ENCODE measurements around the gene GPR4.
A peak's percentile ranks its signal among the peaks of the same experiment; 100 is the strongest.

GPR4 gene

GRCh38 chr19:45587873-45588272 lies 14.1 kb downstream of the GPR4 start:
- H3K4me1 Mint-ChIP-seq (ENCODE audit: low read depth): peaks cover 31% of the 10 kb centered on the region
- no peaks in the 10 kb centered on the region for H3K9me3 Mint-ChIP-seq
- peaks cover under 1% of the 10 kb centered on the region for H3K36me3 Mint-ChIP-seq (ENCODE audit: low read depth)
- no peaks in the 10 kb centered on the region for H3K27me3 Mint-ChIP-seq (ENCODE audit: low read depth)
- H3K4me3 Mint-ChIP-seq: no peak overlapping the region
- no peak overlapping the region for H3K27ac Mint-ChIP-seq

- Mint-ChIP-seq H3K27me3 (ENCODE audit: low read depth) (no peaks in the 10 kb centered on the region), H3K4me1 (ENCODE audit: low read depth) (peaks cover 25% of the 10 kb centered on the region), H3K9me3 (no peaks in the 10 kb centered on the region), H3K36me3 (ENCODE audit: low read depth) (peaks cover 7% of the 10 kb centered on the region), H3K4me3 (peak overlapping the region; percentile 91), H3K27ac (peak overlapping the region; percentile 98)
These were observed 16.8 kb downstream of the GPR4 start for GRCh38 chr19:45585158-45585577.

- H3K27me3 Mint-ChIP-seq (ENCODE audit: low read depth): no peaks in the 10 kb centered on the region
- peaks cover 25% of the 10 kb centered on the region for H3K4me1 Mint-ChIP-seq (ENCODE audit: low read depth)
- H3K9me3 Mint-ChIP-seq: no peaks in the 10 kb centered on the region
- H3K4me3 Mint-ChIP-seq: peak within 1 kb of the TSS; percentile 91
- peak within 1 kb of the TSS; percentile 98 for H3K27ac Mint-ChIP-seq
- peaks cover 7% of the 10 kb centered on the region for H3K36me3 Mint-ChIP-seq (ENCODE audit: low read depth)
These were observed 17.5 kb downstream of the GPR4 start, which contains the start of gene OPA3 for GRCh38 chr19:45584332-45585157. Gene OPA3, minus strand, starts transcription at chr19:45584802. Its CDS starts 38 bp downstream, at chr19:45584764.

- no peaks in the 10 kb centered on the region for H3K27me3 Mint-ChIP-seq (ENCODE audit: low read depth)
- peaks cover 33% of the 10 kb centered on the region for H3K4me1 Mint-ChIP-seq (ENCODE audit: low read depth)
- no peak overlapping the region for H3K27ac Mint-ChIP-seq
- no peak overlapping the region for H3K4me3 Mint-ChIP-seq
- peaks cover 7% of the 10 kb centered on the region for H3K36me3 Mint-ChIP-seq (ENCODE audit: low read depth)
- no peaks in the 10 kb centered on the region for H3K9me3 Mint-ChIP-seq
These were observed 20.4 kb downstream of the GPR4 start for GRCh38 chr19:45581576-45581975.

- Mint-ChIP-seq H3K36me3 (ENCODE audit: low read depth) (peaks cover 7% of the 10 kb centered on the region), H3K27ac (no peak overlapping the region), H3K27me3 (ENCODE audit: low read depth) (no peaks in the 10 kb centered on the region), H3K9me3 (no peaks in the 10 kb centered on the region), H3K4me3 (no peak overlapping the region), H3K4me1 (ENCODE audit: low read depth) (peaks cover 21% of the 10 kb centered on the region)
These were observed 23.2 kb downstream of the GPR4 start for GRCh38 chr19:45578861-45579260.

GRCh38 chr19:45577111-45577905 lies 24.7 kb downstream of the GPR4 start:
- Mint-ChIP-seq H3K9me3 (no peaks in the 10 kb centered on the region), H3K36me3 (ENCODE audit: low read depth) (peaks cover 5% of the 10 kb centered on the region), H3K4me3 (no peak overlapping the region), H3K27me3 (ENCODE audit: low read depth) (no peaks in the 10 kb centered on the region), H3K4me1 (ENCODE audit: low read depth) (peaks cover 13% of the 10 kb centered on the region), H3K27ac (no peak overlapping the region)

- Mint-ChIP-seq H3K4me1 (ENCODE audit: low read depth) (peaks cover 12% of the 10 kb centered on the region), H3K27ac (peak overlapping the region; percentile 58), H3K4me3 (no peak overlapping the region), H3K9me3 (no peaks in the 10 kb centered on the region), H3K36me3 (ENCODE audit: low read depth) (peaks cover 4% of the 10 kb centered on the region), H3K27me3 (ENCODE audit: low read depth) (no peaks in the 10 kb centered on the region)
These were observed 25.3 kb downstream of the GPR4 start for GRCh38 chr19:45576682-45577081.

GRCh38 chr19:45575216-45575615 lies 26.8 kb downstream of the GPR4 start:
- Mint-ChIP-seq H3K9me3 (no peaks in the 10 kb centered on the region), H3K4me3 (no peak overlapping the region), H3K4me1 (ENCODE audit: low read depth) (peaks cover 8% of the 10 kb centered on the region), H3K27me3 (ENCODE audit: low read depth) (no peaks in the 10 kb centered on the region), H3K27ac (no peak overlapping the region), H3K36me3 (ENCODE audit: low read depth) (no peaks in the 10 kb centered on the region)

GRCh38 chr19:45574526-45574925 lies 27.5 kb downstream of the GPR4 start:
- H3K4me3 Mint-ChIP-seq: no peak overlapping the region
- H3K4me1 Mint-ChIP-seq (ENCODE audit: low read depth): peaks cover 14% of the 10 kb centered on the region
- H3K27me3 Mint-ChIP-seq (ENCODE audit: low read depth): no peaks in the 10 kb centered on the region
- H3K9me3 Mint-ChIP-seq: no peaks in the 10 kb centered on the region
- H3K36me3 Mint-ChIP-seq (ENCODE audit: low read depth): no peaks in the 10 kb centered on the region
- H3K27ac Mint-ChIP-seq: no peak overlapping the region

GRCh38 chr19:45571457-45572220 lies 30.4 kb downstream of the GPR4 start:
- Mint-ChIP-seq H3K4me3 (no peak overlapping the region), H3K4me1 (ENCODE audit: low read depth) (peaks cover 7% of the 10 kb centered on the region), H3K27ac (no peak overlapping the region)

GRCh38 chr19:45569619-45570421 lies 32.2 kb downstream of the GPR4 start:
- H3K9me3 Mint-ChIP-seq: no peaks in the 10 kb centered on the region
- no peaks in the 10 kb centered on the region for H3K36me3 Mint-ChIP-seq (ENCODE audit: low read depth)
- H3K27me3 Mint-ChIP-seq (ENCODE audit: low read depth): no peaks in the 10 kb centered on the region
- H3K4me1 Mint-ChIP-seq (ENCODE audit: low read depth): peaks cover 6% of the 10 kb centered on the region
- H3K4me3 Mint-ChIP-seq: no peak overlapping the region
- H3K27ac Mint-ChIP-seq: peak overlapping the region; percentile 65

More at GRCh38 chr19:45571457-45572220, 30.4 kb downstream of the GPR4 start:
- H3K27me3 Mint-ChIP-seq (ENCODE audit: low read depth): no peaks in the 10 kb centered on the region
- H3K9me3 Mint-ChIP-seq: no peaks in the 10 kb centered on the region
- H3K36me3 Mint-ChIP-seq (ENCODE audit: low read depth): no peaks in the 10 kb centered on the region

GRCh38 chr19:45568732-45569131 lies 33.3 kb downstream of the GPR4 start:
- Mint-ChIP-seq H3K36me3 (ENCODE audit: low read depth) (no peaks in the 10 kb centered on the region), H3K4me3 (no peak overlapping the region), H3K4me1 (ENCODE audit: low read depth) (peaks cover 6% of the 10 kb centered on the region), H3K9me3 (no peaks in the 10 kb centered on the region), H3K27me3 (ENCODE audit: low read depth) (no peaks in the 10 kb centered on the region), H3K27ac (no peak overlapping the region)

GRCh38 chr19:45567609-45568008 lies 34.4 kb downstream of the GPR4 start:
- Mint-ChIP-seq H3K36me3 (ENCODE audit: low read depth) (peaks cover 2% of the 10 kb centered on the region), H3K27me3 (ENCODE audit: low read depth) (no peaks in the 10 kb centered on the region), H3K4me3 (no peak overlapping the region), H3K27ac (no peak overlapping the region), H3K9me3 (no peaks in the 10 kb centered on the region), H3K4me1 (ENCODE audit: low read depth) (peaks cover 9% of the 10 kb centered on the region)
